GM23338 (cell line): ENCODE measurements around the gene TENM3. TPM values are rescaled to one million over a fixed set of nuclear protein-coding genes. Genes with fewer than 3 reads are reported as not detected.

Source experiments
- ATAC-seq: fragments of 200-7000 bp; cut with Tn5 transposase; 3 replicates; pipeline ENCODE4 v1.9.1; 2020
- DNase-seq: peaks from one replicate; pipeline ENCODE4 v3.0.0-alpha.2; 2015; ENCODE audit warnings: low spot score
- H2AFZ ChIP-seq: fragments of 200-600 bp; sonication (generic); 2 replicates; pipeline ENCODE4 v1.8.0; 2016; ENCODE audit warnings: antibody characterized with exemption, mild to moderate bottlenecking, moderate library complexity
- H3F3A ChIP-seq: fragments of 200-600 bp; sonication (generic); replicated peaks from 2 replicates; pipeline ENCODE4 v1.8.0; 2017; ENCODE audit warnings: antibody characterized with exemption, mixed run types, low read depth
- H3K27ac ChIP-seq: fragments of 200-600 bp; sonication (generic); 2 replicates; pipeline ENCODE4 v1.6.1; 2016; ENCODE audit warnings: low read depth
- H3K27me3 ChIP-seq: fragments of 200-600 bp; sonication (generic); 2 replicates; pipeline ENCODE4 v1.8.0; 2016; ENCODE audit warnings: mild to moderate bottlenecking, mixed run types, moderate library complexity; ENCODE audit not compliant: insufficient read depth
- H3K36me3 ChIP-seq: fragments of 200-600 bp; sonication (generic); 2 replicates; pipeline ENCODE4 v1.8.0; 2016; ENCODE audit warnings: mild to moderate bottlenecking; ENCODE audit not compliant: insufficient read depth
- H3K4me1 ChIP-seq: fragments of 200-600 bp; sonication (generic); 2 replicates; pipeline ENCODE4 v1.8.0; 2016; ENCODE audit warnings: mild to moderate bottlenecking, moderate library complexity; ENCODE audit not compliant: insufficient read depth
- H3K4me2 ChIP-seq: fragments of 200-600 bp; sonication (generic); 2 replicates; pipeline ENCODE4 v1.7.1; 2017; ENCODE audit warnings: mixed run types
- H3K4me3 ChIP-seq: fragments of 200-600 bp; sonication (generic); 2 replicates; pipeline ENCODE4 v1.6.1; 2016; ENCODE audit warnings: mixed run types
- H3K79me2 ChIP-seq: fragments of 200-600 bp; sonication (generic); replicated peaks from 2 replicates; pipeline ENCODE4 v1.8.0; 2017; ENCODE audit warnings: mild to moderate bottlenecking; ENCODE audit not compliant: insufficient read depth
- H3K9me2 ChIP-seq: fragments of 200-600 bp; sonication (generic); 2 replicates; pipeline ENCODE4 v1.8.0; 2017; ENCODE audit not compliant: insufficient read depth
- H4K20me1 ChIP-seq: fragments of 200-600 bp; sonication (generic); replicated peaks from 2 replicates; pipeline ENCODE4 v1.8.0; 2017; ENCODE audit warnings: mild to moderate bottlenecking; ENCODE audit not compliant: insufficient read depth
- H3K27ac Mint-ChIP-seq: 2 replicates; pipeline ENCODE4 v1.8.0; 2020; ENCODE audit warnings: inconsistent platforms, mild to moderate bottlenecking, moderate library complexity, mixed read lengths
- H3K27me3 Mint-ChIP-seq: 3 replicates; pipeline ENCODE4 v1.8.0; 2022; ENCODE audit warnings: low read depth, mild to moderate bottlenecking, moderate library complexity, mixed read lengths, inconsistent platforms; ENCODE audit not compliant: insufficient read depth, poor library complexity
- H3K36me3 Mint-ChIP-seq: 3 replicates; pipeline ENCODE4 v1.8.0; 2021; ENCODE audit warnings: low read depth, mild to moderate bottlenecking, inconsistent platforms, moderate library complexity, mixed read lengths
- H3K4me1 Mint-ChIP-seq: 3 replicates; pipeline ENCODE4 v1.8.0; 2020; ENCODE audit warnings: mild to moderate bottlenecking, inconsistent platforms, mixed read lengths
- H3K4me3 Mint-ChIP-seq: 3 replicates; pipeline ENCODE4 v1.8.0; 2021; ENCODE audit warnings: moderate library complexity, mild to moderate bottlenecking, inconsistent platforms, mixed read lengths
- H3K9me3 Mint-ChIP-seq: 3 replicates; pipeline ENCODE4 v1.8.0; 2020; ENCODE audit warnings: moderate library complexity, mild to moderate bottlenecking, inconsistent platforms, mixed read lengths
- CTCF ChIP-seq, 2 experiments: fragments of 200-600 bp in 1 of 2; sonication (generic) in 1 of 2; conservative IDR thresholded peaks; 2 replicates each; pipeline versions ENCODE4 v1.5.1 to v1.6.1; 2016 to 2017; ENCODE audit warnings: antibody characterized with exemption in 2 of 2, low read depth in 2 of 2, mild to moderate bottlenecking in 2 of 2, moderate library complexity in 1 of 2
- ETS1 ChIP-seq: IDR thresholded peaks from 2 replicates; pipeline ENCODE4 v1.6.1; 2016; ENCODE audit warnings: antibody characterized with exemption
- EZH2 ChIP-seq: fragments of 200-600 bp; sonication (generic); IDR thresholded peaks from one replicate; pipeline ENCODE4 v1.8.0; 2017; ENCODE audit warnings: antibody characterized with exemption, mild to moderate bottlenecking, low read depth; ENCODE audit not compliant: unreplicated experiment
- NANOG ChIP-seq: IDR thresholded peaks from 2 replicates; pipeline ENCODE4 v1.6.1; 2016; ENCODE audit warnings: antibody characterized with exemption, borderline replicate concordance
- STAT1 ChIP-seq: IDR thresholded peaks from one replicate; pipeline ENCODE4 v1.6.1; 2016; ENCODE audit warnings: antibody characterized with exemption; ENCODE audit not compliant: unreplicated experiment
- ZNF331 ChIP-seq: fragments of 250-450 bp; sonication (Bioruptor Pico); IDR thresholded peaks from 2 replicates; pipeline ENCODE4 v1.5.0; 2020; ENCODE audit warnings: low read depth, mild to moderate bottlenecking, moderate library complexity
- polyA plus RNA-seq: library from polyadenylated mRNA; unstranded; fragments of >200 nt; fragmentation: Nextera tagmentation; extraction: Ambion mirVana; gene quantifications from 2 replicates; pipeline ENCODE4 v1.2.1, GENCODE V29; 2016
- total RNA-seq: library from RNA; depleted of rRNA; stranded (reverse); fragments of >200 nt; shearing (Covaris generic); gene quantifications from 2 replicates; pipeline ENCODE4 v1.2.3, GENCODE V29; 2014
- TF ChIP-seq, protein P1 (sequence below): fragments of 250-450 bp; sonication (Bioruptor Pico); IDR thresholded peaks from 2 replicates; pipeline ENCODE4 v1.5.0; 2020; ENCODE audit warnings: mild to moderate bottlenecking, moderate library complexity
- TF ChIP-seq, protein P2 (sequence below): IDR thresholded peaks from one replicate; pipeline ENCODE4 v1.6.1; 2018; ENCODE audit warnings: antibody characterized with exemption; ENCODE audit not compliant: unreplicated experiment

The TENM3 gene
- total and polyA plus RNA-seq, 2 experiments from 2014 or later: 22.2 to 128 TPM

GRCh38 chr4:182758273-182758672, 515.1 kb downstream of the TENM3 start:
- Histone ChIP-seq H3K36me3 (peaks cover 11% of the 10 kb centered on the region; the same call in 1 of the 2 replicates), H3K79me2 (no peaks in the 10 kb centered on the region), H3K4me2 (peak overlapping the region; percentile 50; the same call in 1 of the 2 replicates), H3K4me1 (peaks cover 17% of the 10 kb centered on the region), H3K27me3 (no peaks in the 10 kb centered on the region), H3F3A (no peaks in the 10 kb centered on the region), H3K9me2 (no peaks in the 10 kb centered on the region), H2AFZ (no peak overlapping the region), H4K20me1 (no peaks in the 10 kb centered on the region), H3K27ac (no peak overlapping the region), H3K4me3 (no peak overlapping the region)
- ATAC-seq: peak; percentile 38
- Mint-ChIP-seq H3K27me3 (no peaks in the 10 kb centered on the region), H3K36me3 (peaks cover 23% of the 10 kb centered on the region), H3K9me3 (no peaks in the 10 kb centered on the region), H3K27ac (no peak overlapping the region), H3K4me1 (peaks cover 9% of the 10 kb centered on the region), H3K4me3 (no peak overlapping the region)
- DNase-seq: peak; percentile 29
- TF ChIP-seq, protein P1, sequence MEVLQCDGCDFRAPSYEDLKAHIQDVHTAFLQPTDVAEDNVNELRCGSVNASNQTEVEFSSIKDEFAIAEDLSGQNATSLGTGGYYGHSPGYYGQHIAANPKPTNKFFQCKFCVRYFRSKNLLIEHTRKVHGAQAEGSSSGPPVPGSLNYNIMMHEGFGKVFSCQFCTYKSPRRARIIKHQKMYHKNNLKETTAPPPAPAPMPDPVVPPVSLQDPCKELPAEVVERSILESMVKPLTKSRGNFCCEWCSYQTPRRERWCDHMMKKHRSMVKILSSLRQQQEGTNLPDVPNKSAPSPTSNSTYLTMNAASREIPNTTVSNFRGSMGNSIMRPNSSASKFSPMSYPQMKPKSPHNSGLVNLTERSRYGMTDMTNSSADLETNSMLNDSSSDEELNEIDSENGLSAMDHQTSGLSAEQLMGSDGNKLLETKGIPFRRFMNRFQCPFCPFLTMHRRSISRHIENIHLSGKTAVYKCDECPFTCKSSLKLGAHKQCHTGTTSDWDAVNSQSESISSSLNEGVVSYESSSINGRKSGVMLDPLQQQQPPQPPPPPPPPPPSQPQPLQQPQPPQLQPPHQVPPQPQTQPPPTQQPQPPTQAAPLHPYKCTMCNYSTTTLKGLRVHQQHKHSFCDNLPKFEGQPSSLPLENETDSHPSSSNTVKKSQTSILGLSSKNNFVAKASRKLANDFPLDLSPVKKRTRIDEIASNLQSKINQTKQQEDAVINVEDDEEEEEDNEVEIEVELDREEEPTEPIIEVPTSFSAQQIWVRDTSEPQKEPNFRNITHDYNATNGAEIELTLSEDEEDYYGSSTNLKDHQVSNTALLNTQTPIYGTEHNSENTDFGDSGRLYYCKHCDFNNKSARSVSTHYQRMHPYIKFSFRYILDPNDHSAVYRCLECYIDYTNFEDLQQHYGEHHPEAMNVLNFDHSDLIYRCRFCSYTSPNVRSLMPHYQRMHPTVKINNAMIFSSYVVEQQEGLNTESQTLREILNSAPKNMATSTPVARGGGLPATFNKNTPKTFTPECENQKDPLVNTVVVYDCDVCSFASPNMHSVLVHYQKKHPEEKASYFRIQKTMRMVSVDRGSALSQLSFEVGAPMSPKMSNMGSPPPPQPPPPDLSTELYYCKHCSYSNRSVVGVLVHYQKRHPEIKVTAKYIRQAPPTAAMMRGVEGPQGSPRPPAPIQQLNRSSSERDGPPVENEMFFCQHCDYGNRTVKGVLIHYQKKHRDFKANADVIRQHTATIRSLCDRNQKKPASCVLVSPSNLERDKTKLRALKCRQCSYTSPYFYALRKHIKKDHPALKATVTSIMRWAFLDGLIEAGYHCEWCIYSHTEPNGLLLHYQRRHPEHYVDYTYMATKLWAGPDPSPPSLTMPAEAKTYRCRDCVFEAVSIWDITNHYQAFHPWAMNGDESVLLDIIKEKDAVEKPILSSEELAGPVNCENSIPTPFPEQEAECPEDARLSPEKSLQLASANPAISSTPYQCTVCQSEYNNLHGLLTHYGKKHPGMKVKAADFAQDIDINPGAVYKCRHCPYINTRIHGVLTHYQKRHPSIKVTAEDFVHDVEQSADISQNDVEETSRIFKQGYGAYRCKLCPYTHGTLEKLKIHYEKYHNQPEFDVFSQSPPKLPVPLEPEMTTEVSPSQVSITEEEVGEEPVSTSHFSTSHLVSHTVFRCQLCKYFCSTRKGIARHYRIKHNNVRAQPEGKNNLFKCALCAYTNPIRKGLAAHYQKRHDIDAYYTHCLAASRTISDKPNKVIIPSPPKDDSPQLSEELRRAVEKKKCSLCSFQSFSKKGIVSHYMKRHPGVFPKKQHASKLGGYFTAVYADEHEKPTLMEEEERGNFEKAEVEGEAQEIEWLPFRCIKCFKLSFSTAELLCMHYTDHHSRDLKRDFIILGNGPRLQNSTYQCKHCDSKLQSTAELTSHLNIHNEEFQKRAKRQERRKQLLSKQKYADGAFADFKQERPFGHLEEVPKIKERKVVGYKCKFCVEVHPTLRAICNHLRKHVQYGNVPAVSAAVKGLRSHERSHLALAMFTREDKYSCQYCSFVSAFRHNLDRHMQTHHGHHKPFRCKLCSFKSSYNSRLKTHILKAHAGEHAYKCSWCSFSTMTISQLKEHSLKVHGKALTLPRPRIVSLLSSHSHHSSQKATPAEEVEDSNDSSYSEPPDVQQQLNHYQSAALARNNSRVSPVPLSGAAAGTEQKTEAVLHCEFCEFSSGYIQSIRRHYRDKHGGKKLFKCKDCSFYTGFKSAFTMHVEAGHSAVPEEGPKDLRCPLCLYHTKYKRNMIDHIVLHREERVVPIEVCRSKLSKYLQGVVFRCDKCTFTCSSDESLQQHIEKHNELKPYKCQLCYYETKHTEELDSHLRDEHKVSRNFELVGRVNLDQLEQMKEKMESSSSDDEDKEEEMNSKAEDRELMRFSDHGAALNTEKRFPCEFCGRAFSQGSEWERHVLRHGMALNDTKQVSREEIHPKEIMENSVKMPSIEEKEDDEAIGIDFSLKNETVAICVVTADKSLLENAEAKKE (CRISPR knock-in tag): no peak
- no peak for TF ChIP-seq EZH2
- TF ChIP-seq ZNF331 (CRISPR knock-in tag): no peak
- TF ChIP-seq ETS1: no peak
- no peak for TF ChIP-seq STAT1
- TF ChIP-seq, protein P2, sequence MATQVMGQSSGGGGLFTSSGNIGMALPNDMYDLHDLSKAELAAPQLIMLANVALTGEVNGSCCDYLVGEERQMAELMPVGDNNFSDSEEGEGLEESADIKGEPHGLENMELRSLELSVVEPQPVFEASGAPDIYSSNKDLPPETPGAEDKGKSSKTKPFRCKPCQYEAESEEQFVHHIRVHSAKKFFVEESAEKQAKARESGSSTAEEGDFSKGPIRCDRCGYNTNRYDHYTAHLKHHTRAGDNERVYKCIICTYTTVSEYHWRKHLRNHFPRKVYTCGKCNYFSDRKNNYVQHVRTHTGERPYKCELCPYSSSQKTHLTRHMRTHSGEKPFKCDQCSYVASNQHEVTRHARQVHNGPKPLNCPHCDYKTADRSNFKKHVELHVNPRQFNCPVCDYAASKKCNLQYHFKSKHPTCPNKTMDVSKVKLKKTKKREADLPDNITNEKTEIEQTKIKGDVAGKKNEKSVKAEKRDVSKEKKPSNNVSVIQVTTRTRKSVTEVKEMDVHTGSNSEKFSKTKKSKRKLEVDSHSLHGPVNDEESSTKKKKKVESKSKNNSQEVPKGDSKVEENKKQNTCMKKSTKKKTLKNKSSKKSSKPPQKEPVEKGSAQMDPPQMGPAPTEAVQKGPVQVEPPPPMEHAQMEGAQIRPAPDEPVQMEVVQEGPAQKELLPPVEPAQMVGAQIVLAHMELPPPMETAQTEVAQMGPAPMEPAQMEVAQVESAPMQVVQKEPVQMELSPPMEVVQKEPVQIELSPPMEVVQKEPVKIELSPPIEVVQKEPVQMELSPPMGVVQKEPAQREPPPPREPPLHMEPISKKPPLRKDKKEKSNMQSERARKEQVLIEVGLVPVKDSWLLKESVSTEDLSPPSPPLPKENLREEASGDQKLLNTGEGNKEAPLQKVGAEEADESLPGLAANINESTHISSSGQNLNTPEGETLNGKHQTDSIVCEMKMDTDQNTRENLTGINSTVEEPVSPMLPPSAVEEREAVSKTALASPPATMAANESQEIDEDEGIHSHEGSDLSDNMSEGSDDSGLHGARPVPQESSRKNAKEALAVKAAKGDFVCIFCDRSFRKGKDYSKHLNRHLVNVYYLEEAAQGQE: no peak
- no peak for TF ChIP-seq CTCF (conservative IDR thresholded peaks at IDR 0.05; ENCODE audit: low read depth in 2 of 2)
- TF ChIP-seq NANOG: no peak
